Measurements from ENCODE around the gene MTA2.

Gene MTA2

DNA sequence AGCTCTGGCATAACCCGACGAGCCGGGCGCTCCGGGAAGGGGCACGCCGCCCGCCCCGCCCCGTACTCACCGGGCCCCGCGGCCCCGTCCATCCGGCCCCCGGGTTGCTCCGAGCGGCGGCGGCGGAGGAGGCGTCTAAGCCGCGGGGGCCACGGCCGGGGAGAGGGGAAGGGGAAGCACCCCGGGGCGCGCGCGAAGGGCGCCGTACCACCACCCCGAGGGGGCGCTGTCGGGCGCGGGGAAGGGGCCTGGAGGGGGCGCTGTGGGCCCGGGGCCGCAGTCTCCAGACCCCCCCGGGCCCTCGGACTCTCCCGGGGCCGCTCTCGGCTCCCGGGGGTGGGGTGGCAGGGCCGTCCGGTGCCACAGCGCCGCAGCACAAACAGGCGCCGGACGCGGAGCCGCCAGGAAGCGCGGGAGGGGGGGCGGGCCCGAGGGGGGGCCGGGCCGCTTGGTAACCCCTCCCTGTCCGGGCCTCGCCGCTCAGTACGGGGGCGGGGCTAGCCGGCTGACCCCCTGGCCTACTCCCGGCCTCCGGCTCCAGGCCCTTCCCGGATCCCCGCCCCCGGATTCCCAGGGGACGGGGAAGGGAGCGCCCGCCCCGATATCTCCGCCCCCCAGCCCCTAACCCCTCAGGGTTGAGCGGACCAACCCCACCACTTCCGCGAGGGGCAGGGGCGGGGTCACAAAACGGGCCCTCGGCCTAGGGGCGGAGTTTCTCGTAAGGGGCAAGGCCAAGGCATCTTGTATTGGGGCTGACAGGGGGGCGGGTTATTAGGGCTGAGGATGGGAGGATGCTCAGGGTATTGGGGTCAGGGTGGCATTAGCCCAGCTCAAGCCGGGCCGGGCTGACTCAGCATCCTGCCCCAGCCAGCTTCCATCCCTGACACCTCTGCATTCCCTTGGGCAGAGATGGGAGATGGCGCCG is 11.0 kb upstream of the MTA2 start, which contains the start of the genes EML3 and ROM1:
Gene EML3, minus strand, starts transcription at position 410 of the 925 bp plus-strand sequence. Its CDS starts 318 bp downstream, at position 92.
Gene ROM1, plus strand, starts transcription at position 892 of the 925 bp plus-strand sequence. Its CDS starts 25 bp downstream, at position 917.
- peak; percentile 74 for DNase-seq

DNA sequence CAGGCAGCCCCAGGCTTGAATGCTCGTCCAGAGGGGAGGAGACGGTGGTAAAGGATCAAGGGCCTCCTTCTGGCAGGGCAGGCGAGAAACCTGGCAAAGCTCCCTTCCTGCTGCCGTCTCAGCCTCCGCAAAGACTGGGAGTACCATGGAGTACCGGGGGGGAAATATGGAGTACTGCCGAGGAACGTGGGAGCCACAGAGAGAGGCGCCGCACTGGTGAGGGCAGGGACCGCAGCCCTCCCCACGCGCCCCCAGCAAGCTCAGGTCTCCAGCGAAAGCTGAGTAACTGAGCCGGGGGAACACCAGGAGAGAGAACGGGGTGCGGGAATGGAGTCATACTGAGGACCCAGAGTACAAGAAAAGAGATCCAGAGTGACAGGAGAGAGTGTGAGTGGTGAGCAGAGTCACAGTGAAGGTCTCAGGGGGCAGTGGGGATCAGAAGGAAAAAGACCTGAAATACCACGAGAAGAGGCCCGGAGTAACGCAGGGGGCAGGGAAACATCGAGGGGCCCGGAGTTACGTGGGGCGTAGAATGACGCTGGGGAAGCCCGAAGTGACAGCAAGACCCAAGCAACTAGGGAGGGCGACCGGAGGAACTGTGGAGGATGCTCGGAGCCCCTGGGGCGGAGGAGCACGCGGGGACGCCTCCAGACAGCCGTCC is 10.2 kb upstream of the MTA2 start:
- no peak for DNase-seq

DNA sequence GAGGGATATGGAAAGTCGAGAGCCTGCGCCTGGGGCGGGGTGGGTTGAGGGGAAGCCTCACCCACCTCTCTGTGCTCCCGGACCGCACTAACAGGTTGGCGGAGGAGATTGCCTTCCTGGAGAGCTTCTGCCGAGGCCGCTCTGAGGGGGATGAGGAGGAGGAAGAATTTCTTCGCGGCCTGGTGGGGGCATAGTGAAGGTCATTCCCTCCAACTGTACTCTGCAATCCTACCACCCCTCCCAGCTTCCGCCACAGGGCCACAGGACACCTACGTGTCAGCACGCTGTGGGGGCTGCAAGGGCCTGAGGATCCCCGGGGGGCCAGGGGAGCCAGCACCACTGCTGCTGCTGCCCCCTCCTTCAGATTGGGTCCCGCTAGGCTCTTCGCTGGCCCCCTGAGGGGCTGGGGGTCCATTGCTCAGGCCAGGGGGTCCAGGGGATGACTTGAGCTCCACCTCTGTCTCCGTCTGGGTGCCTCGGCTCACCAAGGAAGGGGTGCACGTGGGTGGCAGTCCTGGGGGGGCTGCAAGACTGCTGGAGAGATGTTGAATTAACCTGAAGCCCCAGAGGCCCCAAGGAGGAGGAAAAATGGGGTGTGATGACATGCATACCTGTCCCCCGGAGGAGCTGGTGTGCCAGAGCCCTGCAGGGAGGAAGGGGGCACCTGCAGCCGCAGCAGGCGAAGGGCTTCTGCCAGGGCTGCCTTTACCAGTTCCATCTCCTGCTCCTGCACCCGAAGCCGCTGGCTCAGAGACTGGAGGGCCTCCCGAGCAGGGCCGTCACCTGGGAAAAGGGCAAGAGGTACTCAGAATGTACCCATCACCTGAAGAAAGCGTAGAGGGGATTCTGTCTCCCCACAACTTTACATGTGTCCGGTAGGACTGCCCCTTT is 9.4 kb upstream of the MTA2 start:
- DNase-seq: no peak

DNA sequence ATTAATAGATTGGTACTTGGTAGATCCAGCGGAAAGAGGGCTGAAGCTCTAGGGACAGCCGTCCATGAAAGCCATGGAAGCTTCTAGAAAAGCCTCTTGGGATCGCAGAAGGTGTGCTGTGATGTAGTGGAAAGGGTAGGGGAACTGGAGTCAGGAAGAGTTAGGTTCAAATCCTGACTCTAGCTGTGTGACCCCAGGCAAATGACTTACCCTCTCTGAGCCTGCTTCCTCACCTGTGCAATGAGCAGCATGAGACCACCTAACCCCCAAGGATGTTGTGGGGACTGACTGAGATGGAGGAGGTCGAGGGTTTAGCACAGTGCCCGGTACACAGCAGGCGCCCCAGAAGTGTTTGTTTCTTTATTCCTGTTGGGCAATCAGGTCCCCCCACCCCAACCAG is 8.7 kb upstream of the MTA2 start:
- DNase-seq: no peak

DNA sequence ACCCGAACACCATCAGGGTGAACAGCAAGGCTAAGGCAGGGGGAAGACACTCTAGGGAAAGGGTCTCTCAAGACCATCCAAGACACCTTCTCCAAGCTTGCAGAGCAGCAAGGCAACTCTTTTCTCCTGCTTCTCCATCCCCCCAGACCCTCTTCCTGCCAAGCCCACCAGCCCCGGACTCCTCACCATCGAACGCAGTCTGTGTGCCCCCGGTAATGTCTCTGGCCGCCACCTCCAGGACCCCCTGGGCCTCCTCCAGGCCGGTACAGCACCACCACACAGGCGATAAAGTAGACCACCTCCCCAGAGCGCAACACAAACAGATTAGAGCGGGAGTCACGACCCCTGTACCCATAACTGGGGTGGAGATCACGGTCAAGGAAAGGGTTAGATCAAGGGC is 7.1 kb upstream of the MTA2 start:
- DNase-seq: no peak

DNA sequence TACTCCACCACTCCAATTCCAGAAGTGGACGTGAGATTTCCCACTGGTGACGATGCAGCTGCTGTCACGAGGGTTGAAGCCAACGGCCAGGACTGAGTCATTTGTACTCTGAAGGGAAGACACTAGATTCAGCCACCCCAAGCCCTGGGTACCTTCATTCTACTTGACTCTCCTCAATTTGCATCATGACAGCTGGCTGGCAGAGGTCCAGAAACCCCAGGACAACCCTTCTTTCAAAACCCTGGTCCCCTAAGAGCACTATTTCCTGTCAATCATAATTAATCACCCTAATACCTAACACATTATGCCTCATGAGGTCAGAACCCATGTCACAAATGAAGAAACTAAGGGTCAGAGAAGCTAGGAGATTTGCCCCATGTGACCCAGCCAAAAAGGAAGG is 6.0 kb upstream of the MTA2 start:
- no peak for DNase-seq

DNA sequence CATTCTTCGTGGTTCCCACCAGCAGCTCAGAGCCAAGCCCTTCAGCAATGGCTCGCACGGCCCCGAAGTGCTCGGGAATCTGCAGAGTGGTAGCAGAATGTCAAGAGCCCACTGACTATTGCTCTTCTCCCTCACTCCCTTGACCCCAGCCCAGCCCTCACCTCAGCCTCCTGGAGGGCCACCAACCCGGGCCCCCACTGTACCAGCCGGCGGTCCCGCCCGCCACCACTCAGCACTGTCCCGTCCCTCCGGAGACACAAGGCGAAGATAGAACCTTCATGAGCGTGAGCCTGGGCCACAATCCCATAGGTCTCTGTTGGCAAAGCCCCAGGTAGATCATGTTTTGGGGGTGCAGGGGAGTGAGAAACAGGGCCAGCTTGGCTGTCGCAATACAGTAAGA is 4.2 kb upstream of the MTA2 start:
- DNase-seq: no peak

DNA sequence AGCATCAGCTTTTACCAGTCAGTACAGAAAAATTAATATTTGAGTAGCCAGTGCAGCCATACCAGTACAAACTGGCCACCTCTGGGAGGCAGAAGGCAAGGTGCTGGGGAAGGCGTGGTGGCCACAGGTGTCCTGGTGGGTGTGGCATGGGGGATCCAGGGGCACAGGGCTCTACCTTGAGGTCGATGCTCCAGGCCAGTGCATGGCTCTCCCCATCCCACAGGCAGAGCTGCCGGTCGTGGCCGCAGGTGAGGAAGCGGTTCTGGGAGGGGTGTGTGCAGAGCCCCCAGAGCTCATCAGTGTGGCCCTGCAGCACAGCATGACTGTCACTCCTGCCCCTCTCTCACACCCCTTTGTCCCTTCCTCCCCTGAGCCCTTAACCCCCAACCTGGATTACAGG is 3.8 kb upstream of the MTA2 start:
- no peak for DNase-seq

DNA sequence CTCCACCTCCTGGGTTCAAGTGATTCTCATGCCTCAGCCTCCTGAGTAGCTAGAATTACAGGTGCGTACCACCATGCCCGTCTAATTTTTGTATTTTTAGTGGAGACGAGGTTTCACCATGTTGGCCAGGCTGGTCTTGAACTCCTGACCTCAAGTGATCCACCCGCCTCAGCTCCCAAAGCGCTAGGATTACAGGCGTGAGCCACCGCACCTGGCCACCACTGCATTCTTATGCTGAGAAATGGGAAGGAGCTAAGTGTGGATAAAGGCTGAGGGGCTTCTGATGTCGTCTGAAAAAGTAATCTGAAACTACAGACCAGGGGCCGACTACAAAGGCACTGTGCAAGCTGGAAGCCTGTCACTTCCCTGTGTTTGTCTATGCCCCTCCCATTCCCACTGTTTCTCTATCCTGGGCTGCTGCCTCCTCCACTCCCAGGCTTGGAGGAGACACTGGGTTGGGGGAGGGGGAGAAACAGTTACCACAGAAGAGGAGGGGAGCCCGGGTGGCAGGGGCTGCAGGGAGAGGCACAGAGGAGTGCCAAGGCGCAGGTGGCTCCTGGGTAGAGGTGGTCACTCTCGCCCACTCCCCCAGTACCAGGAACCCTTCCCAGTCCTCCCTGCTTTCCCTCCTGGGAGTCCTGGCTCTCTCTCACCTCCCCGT is 2.9 kb upstream of the MTA2 start:
- peak; percentile 11 for DNase-seq

DNA sequence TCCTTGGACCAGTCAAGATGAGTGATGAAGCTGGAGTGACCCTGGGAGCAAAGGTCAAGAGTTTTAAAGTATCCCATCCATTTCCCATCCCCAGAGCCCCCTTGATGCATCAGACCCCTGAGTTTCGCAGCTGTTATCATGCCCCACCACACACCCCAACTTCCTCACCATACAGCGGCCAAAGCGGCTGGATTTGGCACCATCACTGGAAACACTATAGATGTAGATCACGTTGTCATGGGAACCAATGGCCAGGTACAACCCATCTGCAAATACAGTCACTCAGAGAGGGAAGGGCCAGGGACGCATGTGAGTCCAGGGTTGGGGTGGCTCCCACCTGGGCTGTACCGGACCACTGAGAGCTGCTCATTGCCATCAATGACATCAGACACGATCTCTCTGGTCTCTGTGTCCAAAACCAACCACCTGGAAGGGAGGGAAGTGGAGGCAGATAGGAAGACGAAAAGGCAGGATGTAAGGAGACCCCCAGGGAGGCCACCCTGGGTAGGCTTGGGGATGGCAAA is 2.2 kb upstream of the MTA2 start:
- no peak for DNase-seq

DNA sequence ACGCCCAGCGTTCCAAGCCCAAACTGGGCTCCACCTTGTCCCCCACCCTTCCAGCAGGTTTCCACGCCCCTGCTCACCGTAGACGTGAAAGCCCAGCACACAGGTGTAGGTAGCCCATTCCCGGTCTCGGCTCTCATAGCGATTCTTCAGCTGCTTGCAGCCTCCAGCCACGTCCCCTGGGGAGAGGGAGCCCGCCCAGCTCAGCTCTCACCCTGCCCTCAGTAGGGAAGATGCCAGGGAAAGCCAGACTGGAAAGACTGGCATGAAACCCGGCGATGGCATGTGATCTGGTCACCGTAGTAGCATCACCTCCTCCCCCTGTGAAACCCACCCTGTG is 1.4 kb upstream of the MTA2 start:
- no peak for DNase-seq

DNA sequence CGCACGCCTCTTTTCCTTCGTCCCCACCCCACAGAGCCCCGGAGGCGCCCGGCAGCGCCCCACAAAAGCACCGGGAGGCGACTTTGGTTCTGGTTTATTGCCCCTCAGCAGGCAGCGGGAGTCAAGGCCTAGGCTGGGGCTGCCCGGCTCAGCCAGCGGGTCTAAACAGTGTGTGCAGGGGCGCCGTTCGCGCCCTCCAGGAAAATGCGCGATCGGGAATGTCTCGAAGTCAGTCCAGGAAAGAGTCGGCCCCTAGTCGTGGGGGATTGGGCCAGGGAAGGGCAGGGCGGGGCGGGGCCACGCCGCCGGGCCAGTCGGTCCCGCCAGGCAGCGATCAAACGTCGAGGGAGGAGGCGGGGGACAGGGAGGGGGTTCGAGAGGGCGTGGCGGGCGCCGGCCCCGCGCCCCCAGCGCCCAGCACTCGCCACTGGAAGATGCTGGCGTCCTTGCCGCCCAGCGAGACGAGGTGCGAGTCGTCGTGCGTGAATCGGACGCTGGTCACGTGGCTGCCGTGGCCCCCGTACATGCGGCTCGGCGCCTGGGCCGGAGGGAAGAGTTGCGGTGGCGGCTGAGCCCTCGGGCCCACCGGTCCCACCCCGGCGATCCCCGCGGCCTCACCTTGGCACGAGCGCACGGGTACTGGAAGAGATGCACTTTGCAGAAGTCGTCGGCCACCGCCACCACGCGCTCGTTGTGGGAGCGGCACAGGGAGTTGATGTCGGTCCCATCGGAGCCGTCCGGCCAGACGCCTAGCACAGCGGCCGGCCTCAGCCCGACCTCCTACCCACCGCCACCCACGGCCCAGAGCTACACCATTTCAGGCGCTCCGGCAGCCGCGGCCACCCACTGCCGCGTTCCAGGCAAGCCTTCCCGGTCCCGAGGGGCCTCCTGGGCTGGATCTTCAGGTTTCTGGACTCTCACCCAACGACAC is 741 bp upstream of the MTA2 start:
- peak; percentile 72 for DNase-seq

DNA sequence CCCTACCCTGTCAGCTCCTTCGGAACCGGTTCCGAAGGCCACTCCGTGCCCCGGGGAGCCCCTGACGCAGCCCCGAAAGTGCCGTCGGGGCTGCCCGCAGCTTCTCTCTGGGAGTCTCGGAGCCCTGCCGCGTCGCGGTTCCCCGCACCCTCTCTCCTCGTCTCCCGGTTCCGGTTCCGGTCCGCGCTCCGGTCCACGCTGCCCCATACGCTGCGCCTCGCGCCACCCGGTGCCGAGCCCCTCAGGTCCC is 618 bp downstream of the MTA2 start:
- no peak for DNase-seq

DNA sequence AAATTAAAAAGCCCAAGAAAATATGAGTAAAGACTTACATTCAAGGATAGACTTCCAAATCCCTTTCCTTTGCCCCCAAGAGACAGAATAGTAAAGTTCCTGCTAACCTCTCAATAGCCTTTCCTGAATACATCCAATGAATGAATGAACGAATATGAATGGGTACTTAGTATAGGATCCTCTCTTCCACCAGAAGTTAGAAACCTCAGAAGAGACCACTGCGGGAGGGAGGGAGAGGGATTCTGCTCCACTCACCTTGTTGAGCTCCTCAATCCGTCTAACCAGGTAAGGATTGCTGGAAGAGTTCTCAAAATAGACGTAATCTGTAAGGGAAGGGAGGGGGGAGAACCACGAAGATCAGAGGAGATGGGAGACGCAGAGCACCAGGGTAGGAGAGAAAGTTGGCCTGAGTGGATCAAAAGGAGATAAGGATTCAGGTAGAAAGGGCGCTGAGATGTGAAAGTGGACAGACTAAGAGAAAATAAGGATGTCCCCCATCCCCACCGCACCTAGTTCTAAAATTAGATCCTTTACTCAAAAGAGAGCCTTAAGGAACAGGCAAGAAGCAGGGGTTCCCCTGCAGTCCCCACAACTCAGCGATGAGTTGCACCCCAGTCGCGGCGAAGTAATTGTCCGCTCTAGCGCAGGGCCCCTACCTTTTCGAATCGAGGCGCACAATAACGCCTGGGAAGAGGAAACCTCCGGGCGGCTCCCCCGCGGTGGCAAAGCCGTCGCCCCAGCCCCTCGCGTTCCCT is 1.1 kb downstream of the MTA2 start:
- DNase-seq: no peak

DNA sequence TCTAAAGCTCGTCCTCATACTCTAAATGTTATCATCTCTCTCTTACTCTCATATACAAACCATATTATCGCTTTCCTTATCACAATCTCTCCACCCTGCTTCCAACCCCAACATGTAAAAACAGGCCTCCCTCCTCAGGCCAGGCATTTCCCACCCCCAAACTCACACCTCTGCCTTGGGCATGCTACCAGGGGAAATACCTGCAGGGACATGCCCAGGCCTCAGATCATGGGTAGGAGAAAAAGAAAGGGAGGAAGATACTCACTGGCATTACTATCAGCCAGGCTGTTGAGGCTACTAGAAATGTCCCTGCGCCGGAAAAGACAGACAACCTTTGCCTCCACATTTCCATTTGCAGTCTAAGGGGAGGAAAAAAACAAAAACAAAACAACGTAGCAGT is 1.8 kb downstream of the MTA2 start:
- no peak for DNase-seq

DNA sequence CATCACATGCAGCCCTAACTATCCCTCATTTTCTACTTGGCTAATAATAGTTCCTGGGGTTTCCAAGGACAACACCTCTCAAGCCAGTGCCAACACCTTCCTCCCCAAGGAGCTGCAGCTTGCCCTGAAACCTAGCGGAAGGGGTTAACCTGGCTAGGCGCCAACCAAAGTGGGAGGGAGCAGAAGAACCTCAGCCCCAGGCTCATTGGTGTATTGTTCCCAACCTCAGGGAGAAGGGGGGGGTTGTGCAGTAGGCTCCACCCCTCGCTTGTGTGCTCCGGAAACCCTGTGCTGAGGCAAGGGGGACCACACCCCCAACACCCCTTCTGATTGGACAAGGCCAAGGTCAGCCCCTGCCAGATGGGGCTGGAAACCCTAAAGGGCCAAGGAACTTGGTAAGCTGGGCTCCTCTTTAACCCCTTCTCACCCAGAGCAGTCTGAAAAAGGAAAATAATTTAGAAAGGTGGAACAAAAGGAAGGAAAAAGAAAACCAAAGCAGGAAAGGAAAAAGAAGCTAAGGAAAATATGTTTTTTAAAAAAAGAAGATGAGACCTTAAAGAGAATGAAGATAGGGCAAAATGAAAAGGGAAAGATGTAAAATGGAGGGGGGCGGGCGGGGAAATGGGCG is 2.5 kb downstream of the MTA2 start:
- DNase-seq: peak; percentile 88

DNA sequence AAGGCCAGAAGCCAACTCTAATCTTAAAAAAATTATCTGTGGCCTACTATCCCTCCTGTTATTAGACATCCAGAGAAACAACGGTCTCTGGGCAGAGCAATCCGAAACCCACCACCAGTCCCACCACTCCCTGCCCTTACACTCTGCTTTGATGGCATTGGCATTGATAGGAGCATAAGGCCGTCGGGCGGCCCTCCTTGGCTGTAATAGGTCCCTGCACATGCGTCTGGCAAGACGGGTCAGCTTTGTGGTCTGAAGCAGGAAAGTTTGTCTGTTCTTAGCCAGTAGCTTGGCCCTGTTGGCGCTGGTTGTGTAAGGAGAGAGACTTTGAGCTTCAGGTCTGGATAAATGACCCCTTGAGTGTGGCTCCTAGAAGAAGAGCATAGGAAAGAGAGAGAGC is 6.5 kb downstream of the MTA2 start:
- DNase-seq: no peak

DNA sequence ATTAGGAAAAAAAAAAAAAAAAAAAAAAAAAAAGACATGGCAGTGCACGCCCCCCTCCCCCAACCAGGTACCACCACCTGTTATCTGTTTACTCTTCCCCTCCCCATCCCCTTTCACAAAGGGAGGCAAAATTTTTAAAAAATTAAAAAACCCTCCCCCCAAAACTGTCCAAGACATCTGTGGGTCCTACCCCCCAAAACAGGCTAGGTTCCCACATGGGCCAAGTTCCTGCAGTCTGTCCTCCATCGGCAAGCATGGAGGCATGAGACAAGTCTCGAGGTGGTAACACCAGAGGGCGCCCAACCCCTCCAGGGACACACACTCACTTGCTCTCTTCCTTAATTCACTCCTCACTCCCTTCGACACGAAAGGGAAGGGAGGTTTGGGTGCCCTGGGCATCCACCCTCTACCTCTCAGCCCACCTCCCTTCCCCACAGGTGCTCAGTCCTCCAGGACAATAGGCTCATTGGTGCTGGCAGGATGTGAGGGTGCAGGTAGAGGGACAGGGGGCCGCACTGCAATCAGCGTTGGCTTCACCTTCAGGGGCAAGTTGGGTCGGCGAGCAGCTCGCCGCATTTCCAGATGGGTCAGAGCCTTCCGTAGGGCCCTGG is 8.1 kb downstream of the MTA2 start:
- peak; percentile 39 for DNase-seq

DNA sequence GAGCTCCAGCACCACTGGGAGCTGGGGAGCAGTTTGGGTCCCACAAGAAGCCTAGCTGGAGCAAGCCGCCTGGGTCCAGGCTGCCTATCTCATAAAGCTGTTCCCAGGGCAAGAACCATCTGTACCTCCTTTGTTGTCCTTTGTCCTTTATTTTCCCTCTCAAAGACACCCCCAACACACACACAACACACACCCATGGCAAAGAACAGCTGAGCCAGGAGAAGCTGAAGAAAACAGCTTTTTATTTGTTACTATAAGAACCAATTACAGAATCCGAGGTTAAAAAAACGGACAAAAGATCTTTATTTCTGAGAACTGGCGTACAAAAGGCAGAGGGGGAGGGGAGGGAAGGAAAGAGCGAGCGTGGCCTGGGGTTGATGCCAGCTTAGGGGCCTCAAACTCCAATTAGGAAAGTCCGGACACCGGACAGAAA is 8.7 kb downstream of the MTA2 start:
- DNase-seq: no peak
